Measurements from ENCODE around the gene REXO1. TPM values are rescaled to one million over a fixed set of nuclear protein-coding genes. Genes with fewer than 3 reads are reported as not detected.
A peak's percentile ranks its signal among the peaks of the same experiment; 100 is the strongest.

Gene REXO1
- total and polyA plus RNA-seq, 9 of the 15 experiments (the other 6 are each of a cell fraction or from before 2014, with no cell fraction given): 0.04 to 63.3 (median 15.8) TPM

DNA sequence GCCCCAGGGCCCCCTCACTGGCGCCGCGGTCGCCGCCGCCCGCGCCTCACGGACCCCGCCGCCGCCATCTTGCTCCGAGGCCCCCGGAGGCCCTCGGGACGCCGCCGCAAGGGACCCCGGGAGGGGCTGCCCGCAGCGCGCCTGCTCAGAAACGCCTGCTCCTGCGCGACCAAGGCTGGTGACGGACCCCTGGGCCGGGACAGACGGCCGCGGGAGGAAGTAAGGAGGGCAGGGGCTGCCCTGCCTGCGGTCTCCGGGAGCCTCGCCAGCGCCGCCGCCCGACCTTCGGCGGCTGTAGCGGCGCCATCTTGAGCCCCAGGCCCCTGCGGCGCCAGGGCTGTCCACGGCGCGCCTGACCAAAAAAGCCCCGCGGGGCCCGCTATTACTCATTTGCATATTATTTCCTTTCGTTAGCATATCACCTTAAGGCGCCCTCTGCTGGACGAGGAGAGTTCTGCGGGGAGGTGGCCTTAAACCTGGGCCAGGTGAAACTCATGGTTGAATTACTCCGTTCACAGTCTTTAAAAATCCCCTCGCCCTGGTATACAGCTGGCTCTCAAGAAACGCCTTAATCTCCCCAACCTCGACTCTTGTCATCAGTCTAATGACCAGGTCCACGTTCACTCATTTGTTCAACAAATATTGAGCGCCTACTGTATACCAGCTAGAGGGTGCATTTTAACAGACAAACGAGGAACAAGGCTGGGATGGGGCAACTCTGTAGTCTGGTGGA is at the start of gene REXO1 (continued):
- TF ChIP-seq, protein P1, sequence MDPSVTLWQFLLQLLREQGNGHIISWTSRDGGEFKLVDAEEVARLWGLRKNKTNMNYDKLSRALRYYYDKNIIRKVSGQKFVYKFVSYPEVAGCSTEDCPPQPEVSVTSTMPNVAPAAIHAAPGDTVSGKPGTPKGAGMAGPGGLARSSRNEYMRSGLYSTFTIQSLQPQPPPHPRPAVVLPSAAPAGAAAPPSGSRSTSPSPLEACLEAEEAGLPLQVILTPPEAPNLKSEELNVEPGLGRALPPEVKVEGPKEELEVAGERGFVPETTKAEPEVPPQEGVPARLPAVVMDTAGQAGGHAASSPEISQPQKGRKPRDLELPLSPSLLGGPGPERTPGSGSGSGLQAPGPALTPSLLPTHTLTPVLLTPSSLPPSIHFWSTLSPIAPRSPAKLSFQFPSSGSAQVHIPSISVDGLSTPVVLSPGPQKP (CRISPR knock-in tag; IDR thresholded peaks at IDR 0.05): no peak
- TF ChIP-seq PHF21A (IDR thresholded peaks at IDR 0.05; ENCODE audit: borderline replicate concordance, low read depth): no peak; the same call in 1 of the 2 replicates
- no peak for TF ChIP-seq ZNF561 (CRISPR knock-in tag; conservative IDR thresholded peaks at IDR 0.05)
- TF ChIP-seq RNF219 (CRISPR knock-in tag; IDR thresholded peaks at IDR 0.05): no peak
- TF ChIP-seq ZNF57 (CRISPR knock-in tag; IDR thresholded peaks at IDR 0.05): no peak
- TF ChIP-seq ARID3A (IDR thresholded peaks at IDR 0.05; ENCODE audit: borderline replicate concordance, low read depth, low read length): peak; percentile 100
- no peak for TF ChIP-seq HMG20A (CRISPR knock-in tag; conservative IDR thresholded peaks at IDR 0.05)
- TF ChIP-seq, protein P2, sequence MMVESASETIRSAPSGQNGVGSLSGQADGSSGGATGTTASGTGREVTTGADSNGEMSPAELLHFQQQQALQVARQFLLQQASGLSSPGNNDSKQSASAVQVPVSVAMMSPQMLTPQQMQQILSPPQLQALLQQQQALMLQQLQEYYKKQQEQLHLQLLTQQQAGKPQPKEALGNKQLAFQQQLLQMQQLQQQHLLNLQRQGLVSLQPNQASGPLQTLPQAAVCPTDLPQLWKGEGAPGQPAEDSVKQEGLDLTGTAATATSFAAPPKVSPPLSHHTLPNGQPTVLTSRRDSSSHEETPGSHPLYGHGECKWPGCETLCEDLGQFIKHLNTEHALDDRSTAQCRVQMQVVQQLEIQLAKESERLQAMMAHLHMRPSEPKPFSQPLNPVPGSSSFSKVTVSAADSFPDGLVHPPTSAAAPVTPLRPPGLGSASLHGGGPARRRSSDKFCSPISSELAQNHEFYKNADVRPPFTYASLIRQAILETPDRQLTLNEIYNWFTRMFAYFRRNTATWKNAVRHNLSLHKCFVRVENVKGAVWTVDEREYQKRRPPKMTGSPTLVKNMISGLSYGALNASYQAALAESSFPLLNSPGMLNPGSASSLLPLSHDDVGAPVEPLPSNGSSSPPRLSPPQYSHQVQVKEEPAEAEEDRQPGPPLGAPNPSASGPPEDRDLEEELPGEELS (CRISPR knock-in tag; IDR thresholded peaks at IDR 0.05; ENCODE audit: borderline replicate concordance): no peak
- TF ChIP-seq ARHGAP35 (IDR thresholded peaks at IDR 0.05; ENCODE audit: partially characterized antibody): no peak
- no peak for TF ChIP-seq CBX5 (IDR thresholded peaks at IDR 0.05; ENCODE audit: borderline replicate concordance, low read depth)
- no peak for TF ChIP-seq SMARCB1 (IDR thresholded peaks at IDR 0.05; ENCODE audit: insufficient read length, low read depth)
- peak in 1 of 2 experiments; percentile 60; a peak in 1 of 4 replicates for TF ChIP-seq TEAD1 (CRISPR knock-in tag; IDR thresholded peaks at IDR 0.05)
- TF ChIP-seq KDM2B (CRISPR knock-in tag; IDR thresholded peaks at IDR 0.05): no peak
- TF ChIP-seq CEBPB (tag; IDR thresholded peaks at IDR 0.05): no peak
- TF ChIP-seq ZEB2 (IDR thresholded peaks at IDR 0.05): peak; percentile 91
- TF ChIP-seq SMAD4 (CRISPR knock-in tag; conservative IDR thresholded peaks at IDR 0.05): peak; percentile 84; the same call in 1 of the 2 replicates
- TF ChIP-seq CTCFL (IDR thresholded peaks at IDR 0.05; ENCODE audit: borderline replicate concordance, insufficient read depth, low read depth, low read length, poor library complexity, severe bottlenecking): peak; percentile 85
- TF ChIP-seq ZNF217 (CRISPR knock-in tag; IDR thresholded peaks at IDR 0.05): no peak
- no peak for TF ChIP-seq MEIS2 (IDR thresholded peaks at IDR 0.05; ENCODE audit: partially characterized antibody)

Measured in K562 (cell line).